ENCODE measurements around the gene TLE5. TPM values are rescaled to one million over a fixed set of nuclear protein-coding genes. Genes with fewer than 3 reads are reported as not detected.

TLE5 gene
- total RNA-seq, 2 experiments from 2014 or later, result 283 to 296 TPM

- Mint-ChIP-seq H3K36me3 (ENCODE audit: low read depth) (peaks cover 1% of the 10 kb centered on the region), H3K4me3 (no peak overlapping the region), H3K9me3 (no peaks in the 10 kb centered on the region), H3K4me1 (ENCODE audit: low read depth) (no peaks in the 10 kb centered on the region), H3K27ac (no peak overlapping the region), H3K27me3 (no peaks in the 10 kb centered on the region)
- DNase-seq, result no peak
- no peak for TF ChIP-seq CTCF (IDR thresholded peaks at IDR 0.05)
- ATAC-seq, result no peak
- CTCF ChIA-PET, result interaction anchor here (0.8 kb wide), 1 partner anchor 41 kb away, joined by 3 read pairs; no protein-coding TSS in a partner anchor
- intact Hi-C loops (cut with micrococcal nuclease), result no loop called here
- POLR2A ChIA-PET, result no interaction called here
These were observed 59.2 kb downstream of the TLE5 start for GRCh38 chr19:3003046-3003445.

Other genes starting within 250 kb of the TLE5 start
- 1 to 10 TPM in 1 of 2 experiments, under 1 TPM in 1; 0.83 to 1.5 TPM for gene ZNF554, start 242.6 kb downstream of the TLE5 start, total RNA-seq
- 1 to 10 TPM; 1.5 to 2.1 TPM for gene ZNF555, start 221.0 kb downstream of the TLE5 start, total RNA-seq
- gene ZNF556, start 195.2 kb downstream of the TLE5 start, total RNA-seq, result not detected
- gene ZNF57, start 161.6 kb downstream of the TLE5 start, total RNA-seq, result 1 to 10 TPM; 5.0 to 5.1 TPM
- gene ZNF77, start 117.5 kb downstream of the TLE5 start, total RNA-seq, result 1 to 10 TPM; 2.6 to 2.8 TPM
- gene TLE6, start 84.9 kb downstream of the TLE5 start, total RNA-seq, result 1 to 10 TPM; 3.5 to 5.1 TPM
- gene TLE2, start 33.2 kb downstream of the TLE5 start, total RNA-seq, result 1 to 10 TPM; 2.8 to 3.0 TPM
- gene GNA11, start 31.9 kb upstream of the TLE5 start, total RNA-seq, result 1 to 10 TPM; 5.2 to 5.4 TPM
- 10 to 100 TPM; 44.1 to 45.5 TPM for gene GNA15, start 73.5 kb upstream of the TLE5 start, total RNA-seq
- gene S1PR4, start 116.3 kb upstream of the TLE5 start, total RNA-seq, result 10 to 100 TPM; 48.5 to 51.9 TPM
- 10 to 100 TPM; 55.9 to 56.8 TPM for gene NCLN, start 123.4 kb upstream of the TLE5 start, total RNA-seq
- under 1 TPM; 0.20 to 0.56 TPM for gene CELF5, start 162.2 kb upstream of the TLE5 start, total RNA-seq

All from activated CD8-positive, alpha-beta T cell treated with anti-CD3 and anti-CD28 coated beads for 36 hours (primary cell).